ENCODE data around the gene NFIC. TPM values are rescaled to one million over a fixed set of nuclear protein-coding genes. Genes with fewer than 3 reads are reported as not detected.
A peak's percentile ranks its signal among the peaks of the same experiment; 100 is the strongest.
"Not testable (repeated sequence)": the region's sequence is repeated elsewhere in the genome, so short reads cannot be mapped to it uniquely, and the experiment has no call there.

Gene NFIC
- total RNA-seq, 1 experiment from 2014 or later = 56.3 TPM

- H3K4me1 Mint-ChIP-seq (ENCODE audit: low read depth, unreplicated experiment) = peaks cover 8% of the 10 kb centered on the region
- H3K9me3 Mint-ChIP-seq (ENCODE audit: low read depth, unreplicated experiment) = no peaks in the 10 kb centered on the region
- no peak for DNase-seq
- peaks cover 44% of the 10 kb centered on the region for H3K36me3 Mint-ChIP-seq (ENCODE audit: insufficient read depth, unreplicated experiment)
- peak overlapping the region; percentile 92 for H3K4me3 Mint-ChIP-seq (ENCODE audit: low read depth, unreplicated experiment)
- BruUV-seq (replicated peaks) = no TSS peak
- intact Hi-C loops (cut with micrococcal nuclease; ENCODE audit: unreplicated experiment) = no loop called here
- CTCF ChIA-PET = no interaction called here
- no peaks in the 10 kb centered on the region for H3K27me3 Mint-ChIP-seq (ENCODE audit: unreplicated experiment)
- TF ChIP-seq CTCF (IDR thresholded peaks at IDR 0.05; ENCODE audit: unreplicated experiment) = no peak
- peak overlapping the region; percentile 56 for H3K27ac Mint-ChIP-seq (ENCODE audit: unreplicated experiment)
Measured at GRCh38 chr19:3504735-3505134, 138.4 kb downstream of the NFIC start.

DNA sequence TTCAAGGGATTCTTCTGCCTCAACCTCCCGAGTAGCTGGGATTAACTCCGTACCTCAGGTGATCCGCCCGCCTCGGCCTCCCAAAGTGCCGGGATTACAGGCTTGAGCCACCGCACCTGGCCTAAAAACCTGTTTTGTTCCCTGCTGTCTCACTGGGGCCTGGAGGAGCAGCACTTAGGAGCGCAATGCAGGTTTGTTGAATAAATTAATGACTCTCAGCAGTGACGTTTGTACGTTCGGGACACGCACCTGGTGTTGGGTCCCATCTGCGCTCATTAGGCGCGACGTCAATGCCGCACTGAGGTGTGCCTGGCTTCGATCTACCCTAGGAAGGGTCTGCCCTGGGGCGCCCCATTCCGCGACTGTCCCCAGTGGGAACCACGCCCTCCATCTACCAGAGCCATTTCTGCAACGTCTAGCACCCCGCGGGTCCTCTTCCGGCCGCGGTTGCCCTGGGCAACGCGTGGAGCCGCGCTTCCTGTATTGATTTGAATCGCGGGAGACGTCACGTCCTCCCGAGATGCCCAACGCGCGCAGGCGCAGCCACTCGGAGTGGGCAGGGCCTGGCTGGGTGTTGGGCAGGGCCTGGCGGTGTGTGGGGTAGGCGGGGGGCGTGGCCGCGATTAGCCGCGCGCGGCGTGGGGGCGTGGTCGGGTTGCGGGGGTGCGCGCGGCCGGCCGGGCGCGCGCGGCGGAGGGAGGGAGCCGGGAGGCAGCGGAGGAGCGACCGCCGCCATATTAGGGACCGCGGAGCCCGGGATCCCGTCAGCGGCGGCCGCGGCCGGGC, 139.4 kb downstream of the NFIC start, which contains the start of gene FZR1:
TSS of gene FZR1 (plus strand) at position 714 of the 786 bp plus-strand sequence. CDS start 16,679 bp downstream, outside the sequence.
- no peak for TF ChIP-seq CTCF (IDR thresholded peaks at IDR 0.05; ENCODE audit: unreplicated experiment)
- intact Hi-C loops (cut with micrococcal nuclease; ENCODE audit: unreplicated experiment) = no loop called here
- Mint-ChIP-seq H3K4me1 (ENCODE audit: low read depth, unreplicated experiment) (peaks cover 8% of the 10 kb centered on the region), H3K4me3 (ENCODE audit: low read depth, unreplicated experiment) (peak within 1 kb of the TSS; percentile 92), H3K9me3 (ENCODE audit: low read depth, unreplicated experiment) (no peaks in the 10 kb centered on the region), H3K36me3 (ENCODE audit: insufficient read depth, unreplicated experiment) (peaks cover 33% of the 10 kb centered on the region), H3K27ac (ENCODE audit: unreplicated experiment) (peak within 1 kb of the TSS; percentile 92), H3K27me3 (ENCODE audit: unreplicated experiment) (no peaks in the 10 kb centered on the region)
- CTCF ChIA-PET = no interaction called here
- DNase-seq = peak; percentile 97
- TSS peak; percentile 89 for BruUV-seq (replicated peaks)

DNA sequence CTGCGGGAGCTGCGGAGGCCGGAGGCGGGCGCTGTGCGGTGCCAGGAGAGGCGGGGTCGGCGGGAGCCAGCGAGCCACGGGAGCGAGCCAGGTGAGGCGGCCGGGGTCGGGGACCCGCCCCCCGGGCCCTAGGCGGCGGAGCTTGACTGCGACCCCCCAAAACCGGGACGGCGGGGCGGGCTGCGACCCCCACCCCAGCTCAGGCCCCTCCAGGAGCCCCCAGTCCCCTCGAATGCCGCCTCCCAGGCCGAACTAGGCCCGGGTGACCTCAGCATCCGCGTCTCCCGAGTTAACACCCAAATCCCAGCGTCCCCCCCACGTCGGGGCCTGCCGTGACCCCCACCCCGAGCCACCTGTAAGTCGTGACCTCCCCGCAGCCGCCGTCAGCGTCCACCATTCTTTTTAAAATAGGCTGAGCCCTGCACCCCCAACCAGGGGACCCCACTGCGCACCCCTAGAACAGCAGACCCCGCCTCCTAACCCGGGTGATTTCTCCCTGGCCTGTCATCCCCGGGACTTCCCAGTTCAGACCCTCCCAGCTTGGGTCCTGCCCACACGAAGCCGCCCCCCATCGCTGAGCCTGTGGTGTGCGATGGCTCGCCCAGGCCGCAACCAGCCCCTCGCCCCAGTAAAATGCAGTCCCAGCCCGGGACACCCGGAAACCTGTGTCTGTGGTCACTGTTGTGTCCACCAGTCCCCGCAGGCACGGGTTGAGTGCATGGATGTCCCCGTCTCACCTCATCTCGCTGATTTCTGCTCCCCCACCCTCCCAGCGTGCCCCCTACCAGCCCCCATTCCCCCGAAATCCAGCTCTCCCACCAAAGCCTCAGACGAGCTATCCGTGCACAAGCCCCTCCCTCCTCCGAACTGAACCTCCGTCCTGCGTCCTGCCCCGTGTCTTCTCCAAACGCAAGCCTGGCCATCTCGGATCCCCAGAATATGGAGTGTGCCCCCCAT, 140.3 kb downstream of the NFIC start:
- TF ChIP-seq CTCF (IDR thresholded peaks at IDR 0.05; ENCODE audit: unreplicated experiment) = no peak
- peak overlapping the region; percentile 92 for H3K4me3 Mint-ChIP-seq (ENCODE audit: low read depth, unreplicated experiment)
- peaks cover 28% of the 10 kb centered on the region for H3K36me3 Mint-ChIP-seq (ENCODE audit: insufficient read depth, unreplicated experiment)
- BruUV-seq (replicated peaks) = no TSS peak
- intact Hi-C loops (cut with micrococcal nuclease; ENCODE audit: unreplicated experiment) = no loop called here
- H3K9me3 Mint-ChIP-seq (ENCODE audit: low read depth, unreplicated experiment) = no peaks in the 10 kb centered on the region
- CTCF ChIA-PET = interaction anchor here (0.6 kb wide), 1 partner anchor 1065 kb away, joined by 5 read pairs; no protein-coding TSS in a partner anchor
- no peaks in the 10 kb centered on the region for H3K27me3 Mint-ChIP-seq (ENCODE audit: unreplicated experiment)
- peaks cover 8% of the 10 kb centered on the region for H3K4me1 Mint-ChIP-seq (ENCODE audit: low read depth, unreplicated experiment)
- DNase-seq = no peak
- H3K27ac Mint-ChIP-seq (ENCODE audit: unreplicated experiment) = peak overlapping the region; percentile 69

- CTCF ChIA-PET = interaction anchor here (0.6 kb wide), 1 partner anchor 1066 kb away, joined by 5 read pairs; no protein-coding TSS in a partner anchor
- peak overlapping the region; percentile 69 for H3K27ac Mint-ChIP-seq (ENCODE audit: unreplicated experiment)
- no peak for DNase-seq
- peak overlapping the region; percentile 92 for H3K4me3 Mint-ChIP-seq (ENCODE audit: low read depth, unreplicated experiment)
- H3K36me3 Mint-ChIP-seq (ENCODE audit: insufficient read depth, unreplicated experiment) = peaks cover 34% of the 10 kb centered on the region
- peaks cover 8% of the 10 kb centered on the region for H3K4me1 Mint-ChIP-seq (ENCODE audit: low read depth, unreplicated experiment)
- no peaks in the 10 kb centered on the region for H3K9me3 Mint-ChIP-seq (ENCODE audit: low read depth, unreplicated experiment)
- TF ChIP-seq CTCF (IDR thresholded peaks at IDR 0.05; ENCODE audit: unreplicated experiment) = no peak
- intact Hi-C loops (cut with micrococcal nuclease; ENCODE audit: unreplicated experiment) = no loop called here
- H3K27me3 Mint-ChIP-seq (ENCODE audit: unreplicated experiment) = no peaks in the 10 kb centered on the region
- TSS peak; percentile 50 for BruUV-seq (replicated peaks)
Measured at GRCh38 chr19:3507371-3508120, 141.2 kb downstream of the NFIC start.

DNA sequence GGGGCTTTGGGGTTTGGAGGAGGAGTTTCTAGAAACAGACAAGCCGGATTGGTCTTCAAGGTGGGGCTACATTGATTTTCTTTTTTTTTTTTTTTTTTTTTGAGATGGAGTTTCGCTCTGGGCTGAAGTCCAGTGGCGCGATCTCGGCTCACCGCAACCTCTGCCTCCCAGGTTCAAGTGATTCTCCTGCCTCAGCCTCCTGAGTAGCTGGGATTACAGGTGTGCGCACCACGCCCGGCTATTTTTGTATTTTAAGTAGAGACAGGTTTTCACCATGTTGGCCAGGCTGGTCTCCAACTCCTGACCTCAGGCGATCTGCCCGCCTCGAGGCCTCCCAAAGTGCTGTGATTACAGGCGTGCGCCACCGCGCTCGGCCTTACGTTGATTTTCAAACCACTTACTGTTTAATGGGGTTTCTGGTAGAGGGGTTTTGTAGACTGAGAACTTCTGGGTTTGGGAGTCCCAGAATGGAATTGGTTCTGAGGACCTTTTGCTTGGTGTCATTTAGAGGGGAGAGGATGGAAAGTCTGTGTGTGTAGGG, 141.8 kb downstream of the NFIC start:
- intact Hi-C loops (cut with micrococcal nuclease; ENCODE audit: unreplicated experiment); H3K4me1 Mint-ChIP-seq (ENCODE audit: low read depth, unreplicated experiment); H3K4me3 Mint-ChIP-seq (ENCODE audit: low read depth, unreplicated experiment); H3K9me3 Mint-ChIP-seq (ENCODE audit: low read depth, unreplicated experiment); DNase-seq; CTCF ChIA-PET; H3K27me3 Mint-ChIP-seq (ENCODE audit: unreplicated experiment); H3K27ac Mint-ChIP-seq (ENCODE audit: unreplicated experiment); BruUV-seq (replicated peaks): not testable (repeated sequence)
- H3K36me3 Mint-ChIP-seq (ENCODE audit: insufficient read depth, unreplicated experiment) = peaks cover 34% of the 10 kb centered on the region

Measured in Calu3 (cell line).